Measurements from ENCODE around the gene PCDHGB1.
"Not testable (repeated sequence)": the region's sequence is repeated elsewhere in the genome, so short reads cannot be mapped to it uniquely, and the experiment has no call there.

PCDHGB1 gene

GRCh38 chr5:141397756-141398551, 48.1 kb downstream of the PCDHGB1 start, which contains the start of gene PCDHGB5:
PCDHGB5 (plus strand) TSS chr5:141397947; CDS start chr5:141398128, 181 bp downstream.
- POLR2A ChIA-PET: interaction anchor here (1.4 kb wide), 1 partner anchor 166 kb away, joined by 3 read pairs; no protein-coding TSS in a partner anchor
- peak within 1 kb of the TSS; percentile 47 for H3K4me3 ChIP-seq (ENCODE audit: low read depth, low read length)
- CTCF ChIA-PET: interaction anchor here (0.7 to 4.6 kb wide), 23 partner anchors 9 to 174 kb away, joined by 3 to 50 read pairs (median 9); partner anchors contain the start of genes PCDHGA10, PCDHGA11, PCDHGA12 and PCDHGA6
- peak; percentile 50 for TF ChIP-seq CTCF (IDR thresholded peaks at IDR 0.05; ENCODE audit: insufficient read depth, low read length, missing control alignments)
- DNase-seq (ENCODE audit: low read depth, low spot score): not testable (repeated sequence)

- ChIA-PET POLR2A (no interaction called here), CTCF (interaction anchor here (1.8 to 4.6 kb wide), 11 partner anchors 8 to 165 kb away, joined by 5 to 50 read pairs (median 13); partner anchors contain the start of genes PCDHGA10, PCDHGA11, PCDHGA12 and PCDHGA6)
- no peak for DNase-seq (ENCODE audit: low read depth, low spot score)
Observed at GRCh38 chr5:141398608-141399007, 48.7 kb downstream of the PCDHGB1 start.

GRCh38 chr5:141399555-141400258, 49.8 kb downstream of the PCDHGB1 start:
- ChIA-PET POLR2A (no interaction called here), CTCF (interaction anchor here (1.1 to 2.6 kb wide), 6 partner anchors 14 to 168 kb away, joined by 5 to 16 read pairs (median 7); partner anchors contain the start of gene PCDHGB7)
- TF ChIP-seq CTCF (IDR thresholded peaks at IDR 0.05; ENCODE audit: insufficient read depth, low read length, missing control alignments): no peak
- H3K4me3 ChIP-seq (ENCODE audit: low read depth, low read length): peak overlapping the region; percentile 25
- DNase-seq (ENCODE audit: low read depth, low spot score): no peak

More at GRCh38 chr5:141398608-141399007, 48.7 kb downstream of the PCDHGB1 start:
- no peak overlapping the region for H3K4me3 ChIP-seq (ENCODE audit: low read depth, low read length)
- no peak for TF ChIP-seq CTCF (IDR thresholded peaks at IDR 0.05; ENCODE audit: insufficient read depth, low read length, missing control alignments)

Measured in AG04449 (cell line).